Measurements from ENCODE around the gene ATP8A2.

- no peak for TF ChIP-seq CTCF (IDR thresholded peaks at IDR 0.05; ENCODE audit: poor library complexity, severe bottlenecking)
- TF ChIP-seq TAF1 (IDR thresholded peaks at IDR 0.05; ENCODE audit: low read depth): no peak
- no peak for TF ChIP-seq POLR2AphosphoS5 (IDR thresholded peaks at IDR 0.05)
- no peak for TF ChIP-seq RAD21 (conservative IDR thresholded peaks at IDR 0.05)
Measured at GRCh38 chr13:25377244-25377962, 5.6 kb downstream of the ATP8A2 start.
